Right atrium auricular region (tissue), 2 donors: ENCODE results near the gene ROR2. TPM values are rescaled to one million over a fixed set of nuclear protein-coding genes. Genes with fewer than 3 reads are reported as not detected.

Experiments
- DNase-seq: peaks from one replicate; pipeline ENCODE4 v3.0.0-alpha.2; 2019; ENCODE audit warnings: low spot score
- H3K27ac ChIP-seq, 2 donors: fragments of 200-600 bp; sonication (generic); 1 replicate in 1 of 2; 2 replicates in 1 of 2; pipeline ENCODE4 v1.5.1; 2016 to 2019
- H3K27me3 ChIP-seq, 2 donors: fragments of 200-600 bp; sonication (generic); one replicate each; pipeline versions ENCODE4 v1.5.1 to v1.6.0; 2017 to 2019
- H3K36me3 ChIP-seq: fragments of 200-600 bp; sonication (generic); one replicate; pipeline ENCODE4 v1.5.1; 2016
- H3K4me1 ChIP-seq, 2 donors: fragments of 200-600 bp; sonication (generic); one replicate each; pipeline versions ENCODE4 v1.5.1 to v1.6.0; 2017 to 2019
- H3K4me3 ChIP-seq, 2 donors: fragments of 200-600 bp; sonication (generic); 1 replicate in 1 of 2; 2 replicates in 1 of 2; pipeline ENCODE4 v1.5.1; 2017 to 2019; ENCODE audit warnings: mild to moderate bottlenecking in 1 of 2, moderate library complexity in 1 of 2
- H3K9me3 ChIP-seq, 2 donors: fragments of 200-600 bp; sonication (generic); one replicate each; pipeline ENCODE4 v1.5.1; 2019
- CTCF ChIP-seq, 2 donors: fragments of 200-600 bp; sonication (generic); IDR thresholded peaks; one replicate each; pipeline ENCODE4 v1.5.1; 2019; ENCODE audit warnings: antibody characterized with exemption in 2 of 2
- total RNA-seq, 2 donors: library from RNA; depleted of rRNA; stranded (reverse); fragments of >200 nt; gene quantifications; one replicate each; pipeline ENCODE4 v1.1.0, GENCODE V29; 2016

The ROR2 gene
- total RNA-seq, 2 donors from 2014 or later: 21.8 to 28.5 TPM

GRCh38 chr9:91967259-91967658 is 17.2 kb upstream of the ROR2 start:
- Histone ChIP-seq H3K4me1 (no peaks in the 10 kb centered on the region), H3K9me3 (no peaks in the 10 kb centered on the region), H3K27me3 (no peaks in the 10 kb centered on the region), H3K4me3 (no peak overlapping the region), H3K36me3 (no peaks in the 10 kb centered on the region), H3K27ac (no peak overlapping the region)
- no peak for DNase-seq
- TF ChIP-seq CTCF (IDR thresholded peaks at IDR 0.05): no peak

GRCh38 chr9:91966503-91966902 is 16.5 kb upstream of the ROR2 start:
- no peak for TF ChIP-seq CTCF (IDR thresholded peaks at IDR 0.05)

GRCh38 chr9:91963711-91964240 is 13.7 kb upstream of the ROR2 start:
- Histone ChIP-seq H3K4me3 (no peak overlapping the region), H3K27me3 (no peaks in the 10 kb centered on the region), H3K27ac (no peak overlapping the region), H3K4me1 (no peaks in the 10 kb centered on the region), H3K36me3 (no peaks in the 10 kb centered on the region), H3K9me3 (peaks cover 0 to 7% of the 10 kb centered on the region in 2 donors)
- TF ChIP-seq CTCF (IDR thresholded peaks at IDR 0.05): no peak
- DNase-seq: no peak

More at GRCh38 chr9:91966503-91966902, 16.5 kb upstream of the ROR2 start:
- Histone ChIP-seq H3K4me1 (no peaks in the 10 kb centered on the region), H3K27ac (no peak overlapping the region), H3K36me3 (no peaks in the 10 kb centered on the region), H3K9me3 (no peaks in the 10 kb centered on the region), H3K27me3 (no peaks in the 10 kb centered on the region), H3K4me3 (no peak overlapping the region)
- DNase-seq: no peak

GRCh38 chr9:91960367-91960766 is 10.3 kb upstream of the ROR2 start:
- no peak for DNase-seq
- Histone ChIP-seq H3K27me3 (no peaks in the 10 kb centered on the region), H3K4me1 (no peaks in the 10 kb centered on the region), H3K27ac (no peak overlapping the region), H3K36me3 (no peaks in the 10 kb centered on the region), H3K4me3 (no peak overlapping the region), H3K9me3 (peaks cover 0 to 7% of the 10 kb centered on the region in 2 donors)
- no peak for TF ChIP-seq CTCF (IDR thresholded peaks at IDR 0.05)

GRCh38 chr9:91958174-91958573 is 8.1 kb upstream of the ROR2 start:
- no peak for DNase-seq

More at GRCh38 chr9:91958174-91958573, 8.1 kb upstream of the ROR2 start:
- H3K4me3 ChIP-seq: no peak overlapping the region
- TF ChIP-seq CTCF (IDR thresholded peaks at IDR 0.05): no peak
- no peak overlapping the region for H3K27ac ChIP-seq
- no peaks in the 10 kb centered on the region for H3K27me3 ChIP-seq
- H3K4me1 ChIP-seq: peaks cover 0 to 6% of the 10 kb centered on the region in 2 donors
- peaks cover 0 to 7% of the 10 kb centered on the region in 2 donors for H3K9me3 ChIP-seq
- no peaks in the 10 kb centered on the region for H3K36me3 ChIP-seq
